CD4-positive, alpha-beta T cell treated with Interferon gamma for 1 hour (primary cell): Measurements from ENCODE around the gene GTF2H1.
"Not testable (repeated sequence)": the region's sequence is repeated elsewhere in the genome, so short reads cannot be mapped to it uniquely, and the experiment has no call there.

Experiments used
- DNase-seq: peaks from one replicate; pipeline ENCODE4 v3.0.0-alpha.2; 2020

GTF2H1 gene

GRCh38 chr11:18383388-18384156, 61.2 kb downstream of the GTF2H1 start:
- DNase-seq, result peak; percentile 63

GRCh38 chr11:18384157-18384641, 61.8 kb downstream of the GTF2H1 start:
- DNase-seq, result no peak

GRCh38 chr11:18390088-18390487, 67.7 kb downstream of the GTF2H1 start:
- DNase-seq, result no peak

- DNase-seq, result no peak
These were observed 70.3 kb downstream of the GTF2H1 start for GRCh38 chr11:18392434-18393321.

GRCh38 chr11:18393581-18394274, 71.4 kb downstream of the GTF2H1 start:
- no peak for DNase-seq

GRCh38 chr11:18394275-18394927, 72.0 kb downstream of the GTF2H1 start, which contains the start of gene LDHA:
LDHA (plus strand) TSS chr11:18394563; CDS start chr11:18396843, 2,280 bp downstream.
- peak; percentile 98 for DNase-seq

GRCh38 chr11:18394928-18395734, 72.8 kb downstream of the GTF2H1 start:
- no peak for DNase-seq

GRCh38 chr11:18395735-18396504, 73.6 kb downstream of the GTF2H1 start:
- DNase-seq, result peak; percentile 96

- no peak for DNase-seq
These were observed 75.6 kb downstream of the GTF2H1 start for GRCh38 chr11:18397921-18398320.

GRCh38 chr11:18401077-18401476, 78.7 kb downstream of the GTF2H1 start:
- DNase-seq, result not testable (repeated sequence)

GRCh38 chr11:18404062-18404461, 81.7 kb downstream of the GTF2H1 start:
- no peak for DNase-seq

- DNase-seq, result not testable (repeated sequence)
These were observed 85.0 kb downstream of the GTF2H1 start for GRCh38 chr11:18407400-18407799.

- no peak for DNase-seq
These were observed 86.4 kb downstream of the GTF2H1 start for GRCh38 chr11:18408558-18409291.

- no peak for DNase-seq
These were observed 94.1 kb downstream of the GTF2H1 start for GRCh38 chr11:18416459-18416858.
